ENCODE results near the gene CSNK1G3. TPM values are rescaled to one million over a fixed set of nuclear protein-coding genes. Genes with fewer than 3 reads are reported as not detected.

Gene CSNK1G3
- total and polyA plus RNA-seq, 8 donors = 36.1 to 54.3 (median 46.7) TPM

GRCh38 chr5:123571927-123572326 lies 60.0 kb downstream of the CSNK1G3 start:
- peaks cover 0 to 3% of the 10 kb centered on the region in 2 donors for H3K36me3 ChIP-seq
- DNase-seq = no peak
- no peak for TF ChIP-seq CTCF (IDR thresholded peaks at IDR 0.05)
- no peaks in the 10 kb centered on the region for H3K4me1 ChIP-seq
- H3K9me3 ChIP-seq = no peaks in the 10 kb centered on the region
- no peak overlapping the region for H3K4me3 ChIP-seq
- no peak overlapping the region for H3K27ac ChIP-seq
- no peak for ATAC-seq
- intact Hi-C loops (cut with DNase I) = no loop called here
- H3K27me3 ChIP-seq = no peaks in the 10 kb centered on the region

DNA sequence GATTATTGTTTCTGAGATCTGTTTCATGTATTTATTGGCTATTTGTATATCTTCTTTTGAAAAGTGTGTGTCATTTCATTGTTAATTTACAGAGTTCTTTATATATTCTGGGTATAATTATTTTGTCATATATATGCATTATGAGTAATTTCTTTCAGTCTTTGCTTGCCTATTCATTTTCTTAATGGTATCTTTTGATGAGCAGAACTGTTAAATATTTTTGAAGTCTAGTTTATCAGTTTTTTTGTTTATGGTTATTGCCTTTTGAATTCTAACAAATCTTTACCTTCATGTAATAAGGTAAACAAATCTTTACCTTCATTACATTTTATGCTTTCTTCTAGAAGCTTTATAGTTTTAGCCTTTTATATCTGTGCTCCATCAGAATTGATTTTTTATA lies 66.4 kb downstream of the CSNK1G3 start:
- DNase-seq (no peak), ATAC-seq (no peak)
- intact Hi-C loops (cut with DNase I) = no loop called here
- Histone ChIP-seq H3K36me3 (peaks cover 0 to 13% of the 10 kb centered on the region in 2 donors), H3K27ac (no peak overlapping the region), H3K4me1 (peaks cover 0 to 4% of the 10 kb centered on the region in 2 donors), H3K4me3 (no peak overlapping the region), H3K9me3 (no peaks in the 10 kb centered on the region), H3K27me3 (no peaks in the 10 kb centered on the region)
- TF ChIP-seq CTCF (IDR thresholded peaks at IDR 0.05) = no peak

GRCh38 chr5:123579410-123579809 lies 67.4 kb downstream of the CSNK1G3 start:
- no peak for DNase-seq
- intact Hi-C loops (cut with DNase I) = no loop called here
- no peak for TF ChIP-seq CTCF (IDR thresholded peaks at IDR 0.05)
- no peaks in the 10 kb centered on the region for H3K9me3 ChIP-seq
- H3K27ac ChIP-seq = peak overlapping the region in 1 of 2 donors; percentile 25
- no peak for ATAC-seq
- H3K27me3 ChIP-seq = no peaks in the 10 kb centered on the region
- H3K4me3 ChIP-seq = no peak overlapping the region
- H3K4me1 ChIP-seq = peaks cover 0 to 4% of the 10 kb centered on the region in 2 donors
- peaks cover 0 to 13% of the 10 kb centered on the region in 2 donors for H3K36me3 ChIP-seq

GRCh38 chr5:123582550-123583285 lies 70.7 kb downstream of the CSNK1G3 start:
- intact Hi-C loops (cut with DNase I) = no loop called here
- ATAC-seq (peak; percentile 73), DNase-seq (peak in 1 of 4 donors; percentile 10)
- TF ChIP-seq CTCF (IDR thresholded peaks at IDR 0.05) = no peak
- peak overlapping the region in 1 of 2 donors; percentile 7 for H3K27ac ChIP-seq
- no peaks in the 10 kb centered on the region for H3K27me3 ChIP-seq
- H3K4me3 ChIP-seq = no peak overlapping the region
- peaks cover 0 to 2% of the 10 kb centered on the region in 2 donors for H3K36me3 ChIP-seq
- no peaks in the 10 kb centered on the region for H3K9me3 ChIP-seq
- H3K4me1 ChIP-seq = peaks cover 0 to 4% of the 10 kb centered on the region in 2 donors

DNA sequence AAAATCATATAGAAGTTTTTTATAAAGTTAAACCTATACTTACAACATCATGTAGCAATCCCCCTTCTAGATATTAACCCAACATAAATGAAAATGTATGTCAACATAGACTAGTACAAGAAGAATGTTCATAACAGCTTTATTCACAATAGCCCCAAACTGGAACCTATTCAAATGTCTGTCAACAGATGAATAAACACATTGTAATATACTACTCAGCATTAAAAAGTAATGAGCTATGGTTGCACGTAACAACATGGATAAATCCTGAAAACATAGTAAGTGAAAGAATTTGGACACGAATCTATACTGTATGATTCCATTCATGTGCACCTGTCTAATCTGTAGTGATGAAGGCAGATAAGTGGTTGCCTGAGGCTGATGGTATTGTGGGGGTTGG lies 73.9 kb downstream of the CSNK1G3 start:
- Histone ChIP-seq H3K27me3 (no peaks in the 10 kb centered on the region), H3K27ac (no peak overlapping the region), H3K4me1 (peaks cover 0 to 4% of the 10 kb centered on the region in 2 donors), H3K36me3 (peaks cover 0 to 5% of the 10 kb centered on the region in 2 donors), H3K4me3 (no peak overlapping the region), H3K9me3 (no peaks in the 10 kb centered on the region)
- ATAC-seq = no peak
- no peak for TF ChIP-seq CTCF (IDR thresholded peaks at IDR 0.05)
- intact Hi-C loops (cut with DNase I) = no loop called here
- DNase-seq = no peak
